NT2/D1 (cell line): Measurements from ENCODE around the gene CDYL2.

ENCODE experiments used
- SUZ12 ChIP-seq: IDR thresholded peaks from 2 replicates; pipeline ENCODE4 v1.6.1; 2011; ENCODE audit not compliant: insufficient read length, insufficient read depth; ENCODE audit errors: extremely low read depth
- YY1 ChIP-seq: IDR thresholded peaks from 2 replicates; pipeline ENCODE4 v1.6.1; 2011; ENCODE audit not compliant: insufficient read length, insufficient read depth
- ZNF274 ChIP-seq: IDR thresholded peaks from 2 replicates; pipeline ENCODE4 v1.6.1; 2011; ENCODE audit warnings: mild to moderate bottlenecking, low read depth, low read length

GRCh38 chr16:80601182-80601581 is 203.2 kb downstream of the CDYL2 start:
- TF ChIP-seq SUZ12 (no peak), YY1 (no peak), ZNF274 (no peak)
